Rectal smooth muscle tissue (tissue), 1 donor: Measurements from ENCODE around the gene PKNOX2.

Experiments
- H3K27ac ChIP-seq: one replicate; pipeline ENCODE4 v1.7.0; 2013; ENCODE audit warnings: low read depth, low read length, inconsistent platforms
- H3K27me3 ChIP-seq: one replicate; pipeline ENCODE4 v1.7.0; 2013; ENCODE audit warnings: low read length; ENCODE audit not compliant: control insufficient read depth, insufficient read depth
- H3K36me3 ChIP-seq: one replicate; pipeline ENCODE4 v1.7.0; 2013; ENCODE audit warnings: low read length; ENCODE audit not compliant: control insufficient read depth, insufficient read depth
- H3K4me1 ChIP-seq: one replicate; pipeline ENCODE4 v1.7.0; 2013; ENCODE audit warnings: low read length; ENCODE audit not compliant: control insufficient read depth, insufficient read depth
- H3K4me3 ChIP-seq: one replicate; pipeline ENCODE4 v1.7.0; 2013; ENCODE audit warnings: low read length
- H3K9ac ChIP-seq: one replicate; pipeline ENCODE4 v1.7.0; 2013; ENCODE audit warnings: low read length

The PKNOX2 gene

DNA sequence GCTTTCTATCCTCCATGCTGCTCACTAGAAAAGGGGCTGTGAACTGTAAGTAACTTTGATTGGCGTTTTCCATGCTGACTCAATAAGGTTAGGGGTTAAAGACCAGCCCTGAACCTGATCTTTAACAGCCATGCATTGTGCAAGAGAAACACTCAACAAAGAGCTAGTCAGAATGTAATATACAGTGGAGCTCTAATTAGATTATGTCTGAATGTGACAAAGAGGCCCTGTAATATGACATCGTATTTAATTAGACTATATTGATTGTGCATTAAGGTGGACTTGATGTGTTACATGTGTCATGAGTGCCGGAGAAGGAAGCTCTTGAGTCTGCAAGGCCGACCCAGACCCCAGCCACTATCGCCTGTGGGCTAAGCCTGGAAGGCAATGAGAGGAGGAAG lies 70.5 kb downstream of the PKNOX2 start:
- Histone ChIP-seq H3K4me1 (no peaks in the 10 kb centered on the region), H3K9ac (no peak overlapping the region), H3K36me3 (no peaks in the 10 kb centered on the region), H3K27ac (no peak overlapping the region), H3K27me3 (no peaks in the 10 kb centered on the region), H3K4me3 (no peak overlapping the region)

DNA sequence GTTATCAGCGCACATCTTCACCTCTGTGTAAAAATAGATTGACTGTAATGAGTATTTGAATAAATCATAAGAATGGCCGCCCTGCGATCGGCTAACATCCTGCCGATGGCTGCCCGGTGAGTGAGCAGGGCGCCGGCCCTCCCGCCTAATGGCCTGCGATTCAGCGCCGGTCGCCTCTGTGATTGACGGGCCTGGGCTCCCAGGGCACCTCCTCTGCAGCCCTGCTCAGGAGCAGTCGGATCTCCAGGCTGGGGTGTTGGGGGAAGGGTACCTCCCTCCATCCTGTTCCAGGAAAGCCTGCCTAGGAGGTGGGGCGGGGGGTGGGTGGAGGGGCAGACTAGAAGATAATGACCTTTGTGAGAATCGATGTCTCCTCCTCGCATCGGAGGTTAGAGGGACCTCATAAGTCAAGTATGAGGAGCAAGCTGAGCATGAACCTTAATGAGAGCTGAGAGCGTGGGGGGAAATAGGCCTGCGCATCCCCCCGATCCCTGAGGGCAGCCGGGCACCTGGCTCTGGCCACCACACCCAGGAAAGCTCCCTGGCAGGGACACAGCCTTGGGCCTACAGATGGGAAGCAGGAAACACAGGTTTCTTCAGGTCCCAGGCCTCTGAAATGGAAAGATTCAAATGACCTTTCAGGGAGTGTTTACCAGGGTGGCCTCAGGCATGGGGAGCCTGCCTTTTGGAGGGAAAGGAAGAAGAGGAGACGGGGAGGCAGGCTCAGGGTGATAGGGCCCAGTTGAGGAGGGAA lies 71.7 kb downstream of the PKNOX2 start:
- H3K27me3 ChIP-seq, result no peaks in the 10 kb centered on the region

GRCh38 chr11:125239585-125240560 lies 75.3 kb downstream of the PKNOX2 start:
- no peak overlapping the region for H3K27ac ChIP-seq
- no peak overlapping the region for H3K4me3 ChIP-seq
- no peaks in the 10 kb centered on the region for H3K27me3 ChIP-seq
- H3K4me1 ChIP-seq, result no peaks in the 10 kb centered on the region
- H3K9ac ChIP-seq, result no peak overlapping the region
- H3K36me3 ChIP-seq, result no peaks in the 10 kb centered on the region

More for the DNA sequence above, 71.7 kb downstream of the PKNOX2 start:
- H3K4me3 ChIP-seq, result no peak overlapping the region
- no peaks in the 10 kb centered on the region for H3K36me3 ChIP-seq
- H3K9ac ChIP-seq, result no peak overlapping the region
- no peaks in the 10 kb centered on the region for H3K4me1 ChIP-seq
- no peak overlapping the region for H3K27ac ChIP-seq

GRCh38 chr11:125241104-125241503 lies 76.6 kb downstream of the PKNOX2 start:
- H3K36me3 ChIP-seq, result no peaks in the 10 kb centered on the region
- H3K9ac ChIP-seq, result no peak overlapping the region
- H3K27ac ChIP-seq, result no peak overlapping the region
- H3K4me1 ChIP-seq, result no peaks in the 10 kb centered on the region
- no peak overlapping the region for H3K4me3 ChIP-seq
- H3K27me3 ChIP-seq, result no peaks in the 10 kb centered on the region

- no peaks in the 10 kb centered on the region for H3K36me3 ChIP-seq
- no peak overlapping the region for H3K27ac ChIP-seq
- no peak overlapping the region for H3K9ac ChIP-seq
- no peak overlapping the region for H3K4me3 ChIP-seq
- no peaks in the 10 kb centered on the region for H3K4me1 ChIP-seq
- no peaks in the 10 kb centered on the region for H3K27me3 ChIP-seq
Measured at GRCh38 chr11:125242141-125242775, 77.7 kb downstream of the PKNOX2 start.

DNA sequence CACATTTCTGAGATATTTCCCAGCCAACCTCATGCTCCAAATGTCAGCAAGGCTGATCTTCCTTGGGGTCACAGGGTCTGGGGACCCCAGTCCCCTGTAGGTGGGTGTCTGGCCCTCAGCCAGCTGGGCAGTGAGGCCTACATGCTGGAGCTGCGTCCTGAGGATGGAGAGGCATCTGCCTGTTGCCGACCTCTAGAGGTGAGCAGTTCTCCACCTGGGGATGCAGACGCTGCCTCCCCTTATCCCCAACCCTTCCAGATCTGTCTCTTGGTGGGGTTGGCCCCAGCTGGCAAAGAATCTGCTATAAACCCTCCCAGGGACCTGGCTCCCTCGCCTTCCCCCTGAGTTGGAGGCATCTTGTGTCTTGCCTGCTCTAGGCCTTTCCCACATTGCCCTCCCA lies 79.6 kb downstream of the PKNOX2 start:
- H3K4me3 ChIP-seq, result no peak overlapping the region
- no peak overlapping the region for H3K27ac ChIP-seq
- H3K9ac ChIP-seq, result no peak overlapping the region
- H3K36me3 ChIP-seq, result no peaks in the 10 kb centered on the region
- H3K4me1 ChIP-seq, result no peaks in the 10 kb centered on the region
- no peaks in the 10 kb centered on the region for H3K27me3 ChIP-seq

GRCh38 chr11:125245299-125245698 lies 80.7 kb downstream of the PKNOX2 start:
- H3K36me3 ChIP-seq, result no peaks in the 10 kb centered on the region
- no peaks in the 10 kb centered on the region for H3K4me1 ChIP-seq
- H3K27me3 ChIP-seq, result no peaks in the 10 kb centered on the region
- no peak overlapping the region for H3K27ac ChIP-seq
- no peak overlapping the region for H3K4me3 ChIP-seq
- no peak overlapping the region for H3K9ac ChIP-seq

DNA sequence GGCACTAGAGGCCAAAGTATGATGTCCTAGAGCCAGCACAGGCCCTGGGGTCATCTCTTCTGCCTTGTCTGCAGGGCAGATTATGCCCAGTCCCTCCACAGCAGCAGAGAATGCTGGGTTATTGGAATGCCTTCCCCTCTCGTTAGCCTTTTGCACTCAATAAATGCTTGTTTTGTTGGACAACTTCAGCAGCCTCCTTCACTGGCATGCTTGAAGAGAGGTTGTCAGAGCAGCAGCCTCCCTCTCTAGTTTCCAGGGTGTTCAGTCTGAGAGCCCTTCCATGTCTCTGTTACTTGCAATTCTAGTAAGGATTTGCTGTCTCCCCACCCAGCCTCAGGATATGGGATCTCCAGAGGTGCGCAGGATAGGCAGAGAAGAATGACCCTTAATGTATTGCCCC lies 82.9 kb downstream of the PKNOX2 start:
- no peak overlapping the region for H3K9ac ChIP-seq
- no peak overlapping the region for H3K4me3 ChIP-seq
- H3K4me1 ChIP-seq, result no peaks in the 10 kb centered on the region
- no peak overlapping the region for H3K27ac ChIP-seq
- no peaks in the 10 kb centered on the region for H3K27me3 ChIP-seq
- H3K36me3 ChIP-seq, result no peaks in the 10 kb centered on the region

DNA sequence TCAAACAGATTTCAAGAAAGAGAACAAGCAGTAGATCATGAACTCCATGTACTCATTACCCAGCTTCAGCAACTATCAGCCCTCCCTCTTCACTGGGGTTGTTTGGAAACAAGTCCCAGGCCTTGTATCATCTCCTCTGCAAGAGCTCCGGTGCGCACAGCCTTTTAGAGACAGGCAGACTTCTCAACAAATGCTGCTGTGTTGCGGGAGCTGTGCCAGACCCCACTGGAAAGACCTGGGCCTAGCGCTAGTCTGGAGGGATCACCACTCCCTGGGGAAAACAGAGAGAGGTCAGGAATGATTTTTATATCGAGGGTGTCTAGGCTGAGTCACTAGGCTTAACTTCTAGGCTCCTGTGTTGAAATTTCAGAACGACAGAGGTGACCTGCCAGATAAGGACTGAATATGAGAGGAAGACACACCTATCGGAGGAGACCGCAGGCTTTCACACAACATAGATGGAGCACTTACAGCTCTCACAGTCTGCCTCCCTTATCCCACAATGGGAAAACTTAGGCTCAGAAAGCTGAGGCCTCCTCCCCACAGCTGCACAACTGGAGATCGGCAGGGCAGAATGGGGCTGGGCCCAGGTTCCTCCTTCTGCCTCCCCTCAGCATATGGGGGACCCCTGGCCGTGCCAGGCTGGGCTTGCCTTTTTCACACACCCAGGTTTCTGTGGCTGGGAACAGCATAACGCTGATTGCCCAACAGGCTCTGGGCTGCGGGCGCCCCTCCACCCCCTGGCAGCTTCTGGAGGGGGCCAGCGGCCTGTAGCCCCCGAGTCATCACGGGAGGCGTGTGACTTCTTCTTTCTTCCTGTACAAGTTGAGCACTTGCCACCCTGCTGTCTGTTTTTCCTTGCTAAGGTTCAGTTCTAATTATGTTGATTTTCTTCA lies 86.0 kb downstream of the PKNOX2 start:
- Histone ChIP-seq H3K36me3 (no peaks in the 10 kb centered on the region), H3K27ac (no peak overlapping the region), H3K9ac (no peak overlapping the region), H3K27me3 (no peaks in the 10 kb centered on the region), H3K4me3 (no peak overlapping the region), H3K4me1 (no peaks in the 10 kb centered on the region)

DNA sequence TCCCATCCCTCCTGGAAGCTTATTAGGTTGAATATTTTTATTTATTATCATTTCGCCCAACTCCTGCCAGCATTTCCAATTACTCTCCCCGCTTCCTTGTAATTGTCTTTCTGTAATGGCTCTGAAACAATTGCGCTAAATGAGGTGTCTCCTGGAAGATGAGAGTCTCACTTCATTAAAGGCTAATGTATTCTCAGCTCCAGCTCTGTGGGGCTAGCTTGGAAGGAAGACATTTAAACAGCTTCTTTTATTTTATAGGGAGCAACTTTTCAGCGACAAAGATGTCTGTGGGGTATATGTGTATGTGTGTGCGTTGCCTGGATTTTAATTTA lies 86.6 kb downstream of the PKNOX2 start:
- no peak overlapping the region for H3K27ac ChIP-seq
- H3K4me3 ChIP-seq, result no peak overlapping the region
- H3K4me1 ChIP-seq, result no peaks in the 10 kb centered on the region
- H3K9ac ChIP-seq, result no peak overlapping the region
- H3K36me3 ChIP-seq, result no peaks in the 10 kb centered on the region
- no peaks in the 10 kb centered on the region for H3K27me3 ChIP-seq

GRCh38 chr11:125251956-125252355 lies 87.4 kb downstream of the PKNOX2 start:
- Histone ChIP-seq H3K9ac (no peak overlapping the region), H3K27me3 (no peaks in the 10 kb centered on the region), H3K36me3 (no peaks in the 10 kb centered on the region), H3K27ac (no peak overlapping the region), H3K4me3 (no peak overlapping the region), H3K4me1 (no peaks in the 10 kb centered on the region)

DNA sequence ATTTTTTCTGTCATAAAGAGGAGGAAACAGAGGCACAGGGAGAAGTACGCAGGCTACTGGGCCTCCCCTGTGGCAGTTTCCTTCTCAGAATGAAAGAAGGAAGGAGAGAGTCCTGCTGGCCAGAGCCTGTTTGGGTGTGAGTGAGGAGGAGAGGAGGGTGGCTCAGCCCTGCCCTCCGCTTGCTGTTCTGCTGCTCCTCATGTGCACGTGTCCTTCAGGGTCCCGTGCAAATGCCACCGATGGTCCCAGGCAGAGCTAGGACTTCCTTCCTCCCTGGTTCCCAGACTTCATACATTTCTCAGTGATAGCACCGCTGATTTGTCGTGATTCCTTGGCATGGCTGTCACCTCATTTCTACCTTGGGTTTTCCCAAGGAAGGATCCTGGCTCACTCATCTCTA lies 88.7 kb downstream of the PKNOX2 start:
- no peaks in the 10 kb centered on the region for H3K36me3 ChIP-seq
- no peak overlapping the region for H3K9ac ChIP-seq
- no peaks in the 10 kb centered on the region for H3K4me1 ChIP-seq
- H3K4me3 ChIP-seq, result no peak overlapping the region
- no peaks in the 10 kb centered on the region for H3K27me3 ChIP-seq
- no peak overlapping the region for H3K27ac ChIP-seq
